ENCODE results near the gene BCAS3.

BCAS3 gene

GRCh38 chr17:61360318-61360943 lies 682.8 kb downstream of the BCAS3 start:
- DNase-seq = no peak

GRCh38 chr17:61361084-61361483 lies 683.4 kb downstream of the BCAS3 start:
- no peak for DNase-seq

GRCh38 chr17:61362396-61362795 lies 684.7 kb downstream of the BCAS3 start:
- DNase-seq = no peak

GRCh38 chr17:61362852-61363600 lies 685.4 kb downstream of the BCAS3 start:
- DNase-seq = no peak

- DNase-seq = no peak
These were observed 686.2 kb downstream of the BCAS3 start for GRCh38 chr17:61363601-61364462.

- DNase-seq = no peak
These were observed 686.8 kb downstream of the BCAS3 start for GRCh38 chr17:61364463-61364846.

GRCh38 chr17:61366076-61366714 lies 688.5 kb downstream of the BCAS3 start:
- DNase-seq = no peak

GRCh38 chr17:61366715-61367413 lies 689.2 kb downstream of the BCAS3 start:
- no peak for DNase-seq

GRCh38 chr17:61368049-61368831 lies 690.6 kb downstream of the BCAS3 start:
- no peak for DNase-seq

- DNase-seq = no peak
These were observed 691.3 kb downstream of the BCAS3 start for GRCh38 chr17:61368832-61369450.

GRCh38 chr17:61369751-61370150 lies 692.1 kb downstream of the BCAS3 start:
- DNase-seq = no peak

GRCh38 chr17:61371179-61371578 lies 693.5 kb downstream of the BCAS3 start:
- no peak for DNase-seq

GRCh38 chr17:61371606-61372005 lies 694.0 kb downstream of the BCAS3 start:
- DNase-seq = no peak

- no peak for DNase-seq
These were observed 694.8 kb downstream of the BCAS3 start for GRCh38 chr17:61372436-61372835.

- no peak for DNase-seq
These were observed 699.5 kb downstream of the BCAS3 start for GRCh38 chr17:61376931-61377838.

GRCh38 chr17:61378658-61379456 lies 701.2 kb downstream of the BCAS3 start:
- DNase-seq = no peak

- DNase-seq = no peak
These were observed 702.0 kb downstream of the BCAS3 start for GRCh38 chr17:61379457-61380216.

- no peak for DNase-seq
These were observed 702.7 kb downstream of the BCAS3 start for GRCh38 chr17:61380217-61380835.
